Fibroblast of lung (primary cell): Measurements from ENCODE around the gene GLIPR1L2.

ENCODE experiments used
- EZH2 ChIP-seq: IDR thresholded peaks from 2 replicates; pipeline ENCODE4 v1.5.1; 2012; ENCODE audit warnings: low read length, control low read depth, mild to moderate bottlenecking; ENCODE audit errors: missing control alignments
- TF ChIP-seq, protein P1 (sequence below), 2 donors: IDR thresholded peaks in 1 of 2; conservative IDR thresholded peaks in 1 of 2; 1 replicate in 1 of 2; 2 replicates in 1 of 2; pipeline ENCODE4 v1.5.1; 2011 to 2012; ENCODE audit warnings: low read length in 2 of 2, control low read depth in 1 of 2, inconsistent platforms in 1 of 2, low read depth in 1 of 2, mild to moderate bottlenecking in 1 of 2

DNA sequence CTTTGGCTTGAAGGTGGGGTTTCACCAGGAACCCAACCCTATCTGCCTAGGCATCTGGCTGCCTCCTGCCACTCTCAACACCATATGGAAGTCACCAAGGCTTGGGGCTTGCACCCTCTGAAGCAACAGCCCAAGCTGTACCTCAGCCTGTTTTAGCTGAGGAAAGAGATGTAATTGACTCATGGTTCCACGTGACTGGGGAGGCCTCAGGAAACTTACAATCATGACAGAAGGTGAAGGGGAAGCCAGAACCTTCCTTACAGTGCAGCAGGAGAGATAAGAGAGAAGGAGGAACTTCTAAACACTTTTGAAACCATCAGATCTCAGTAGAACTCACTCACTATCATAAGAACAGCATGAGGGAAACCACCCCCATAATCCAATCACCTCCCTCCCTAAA lies 29.5 kb upstream of the GLIPR1L2 start:
- TF ChIP-seq, protein P1, sequence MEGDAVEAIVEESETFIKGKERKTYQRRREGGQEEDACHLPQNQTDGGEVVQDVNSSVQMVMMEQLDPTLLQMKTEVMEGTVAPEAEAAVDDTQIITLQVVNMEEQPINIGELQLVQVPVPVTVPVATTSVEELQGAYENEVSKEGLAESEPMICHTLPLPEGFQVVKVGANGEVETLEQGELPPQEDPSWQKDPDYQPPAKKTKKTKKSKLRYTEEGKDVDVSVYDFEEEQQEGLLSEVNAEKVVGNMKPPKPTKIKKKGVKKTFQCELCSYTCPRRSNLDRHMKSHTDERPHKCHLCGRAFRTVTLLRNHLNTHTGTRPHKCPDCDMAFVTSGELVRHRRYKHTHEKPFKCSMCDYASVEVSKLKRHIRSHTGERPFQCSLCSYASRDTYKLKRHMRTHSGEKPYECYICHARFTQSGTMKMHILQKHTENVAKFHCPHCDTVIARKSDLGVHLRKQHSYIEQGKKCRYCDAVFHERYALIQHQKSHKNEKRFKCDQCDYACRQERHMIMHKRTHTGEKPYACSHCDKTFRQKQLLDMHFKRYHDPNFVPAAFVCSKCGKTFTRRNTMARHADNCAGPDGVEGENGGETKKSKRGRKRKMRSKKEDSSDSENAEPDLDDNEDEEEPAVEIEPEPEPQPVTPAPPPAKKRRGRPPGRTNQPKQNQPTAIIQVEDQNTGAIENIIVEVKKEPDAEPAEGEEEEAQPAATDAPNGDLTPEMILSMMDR (conservative IDR thresholded peaks at IDR 0.05 in 1 of 2, IDR thresholded peaks at IDR 0.05 in 1 of 2; ENCODE audit: low read depth in 1 of 2, low read length in 2 of 2): no peak
- no peak for TF ChIP-seq EZH2
